NCI-H748 (cell line): Measurements from ENCODE around the gene PPP2R2D.

Source experiments
- DNase-seq: peaks from one replicate; lab custom pipeline; 2025; ENCODE audit not compliant: unreplicated experiment; lab: John Stamatoyannopoulos, UW

Gene PPP2R2D

DNA sequence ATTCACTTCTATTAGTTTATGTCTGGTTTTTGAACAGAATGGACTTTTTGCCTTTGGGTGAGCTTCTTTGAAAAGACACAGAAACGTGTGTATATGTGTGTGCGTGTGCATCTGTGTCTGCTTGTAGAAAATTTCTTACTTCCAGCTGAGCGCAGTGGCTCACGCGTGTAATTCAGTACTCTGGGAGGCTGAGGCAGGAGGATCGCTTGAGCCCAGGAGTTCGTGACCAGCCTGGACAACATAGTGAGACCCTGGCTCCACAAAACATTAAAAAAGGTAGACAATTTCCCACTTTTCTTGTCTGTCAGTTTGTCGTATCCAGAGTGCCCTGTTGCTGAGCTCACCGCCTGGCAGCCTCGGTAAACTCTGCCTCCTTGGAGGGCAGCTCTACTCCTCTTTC is 25.4 kb downstream of the PPP2R2D start:
- no peak for DNase-seq

DNA sequence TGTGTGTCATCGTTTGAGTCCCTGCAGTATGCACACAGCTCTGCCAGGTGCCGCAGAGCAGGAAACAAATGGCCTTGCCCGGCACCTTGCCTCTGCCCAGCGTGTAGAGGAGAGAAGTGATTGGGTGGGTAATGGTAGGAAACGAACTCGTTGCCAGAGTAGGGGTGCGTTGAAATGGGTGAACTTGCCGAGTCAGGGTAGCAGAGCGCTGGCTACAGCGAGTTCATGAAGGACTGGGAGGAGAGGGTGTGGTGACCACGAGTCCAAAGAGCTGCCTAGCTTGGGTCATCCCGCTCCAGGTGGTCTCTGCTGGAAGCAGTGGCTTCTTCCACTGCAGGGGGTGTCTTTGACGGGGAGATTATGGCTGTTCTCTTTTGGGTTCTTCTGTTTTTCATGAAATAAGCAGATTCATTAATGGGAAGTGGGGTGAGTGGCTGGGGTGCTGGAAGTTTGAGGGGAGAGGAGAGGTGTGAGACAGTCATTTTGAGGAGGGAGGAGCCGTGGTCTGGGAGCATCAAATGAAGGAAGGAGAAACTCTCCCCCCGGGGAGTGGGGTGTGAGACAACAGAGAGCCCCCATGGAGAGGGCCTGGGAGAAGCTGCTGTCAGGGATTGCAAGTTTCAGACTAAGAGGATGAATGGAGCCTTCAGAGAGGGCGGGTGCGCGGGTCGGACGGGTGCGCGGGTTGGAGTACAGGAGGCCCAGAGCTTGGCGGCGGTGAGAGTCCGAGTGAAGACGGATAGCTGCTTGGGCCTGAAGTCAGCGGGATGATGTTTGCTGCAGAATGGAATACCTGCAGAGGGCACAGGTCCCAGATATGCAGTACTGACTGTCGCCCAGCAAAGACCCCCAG is 26.2 kb downstream of the PPP2R2D start:
- no peak for DNase-seq

DNA sequence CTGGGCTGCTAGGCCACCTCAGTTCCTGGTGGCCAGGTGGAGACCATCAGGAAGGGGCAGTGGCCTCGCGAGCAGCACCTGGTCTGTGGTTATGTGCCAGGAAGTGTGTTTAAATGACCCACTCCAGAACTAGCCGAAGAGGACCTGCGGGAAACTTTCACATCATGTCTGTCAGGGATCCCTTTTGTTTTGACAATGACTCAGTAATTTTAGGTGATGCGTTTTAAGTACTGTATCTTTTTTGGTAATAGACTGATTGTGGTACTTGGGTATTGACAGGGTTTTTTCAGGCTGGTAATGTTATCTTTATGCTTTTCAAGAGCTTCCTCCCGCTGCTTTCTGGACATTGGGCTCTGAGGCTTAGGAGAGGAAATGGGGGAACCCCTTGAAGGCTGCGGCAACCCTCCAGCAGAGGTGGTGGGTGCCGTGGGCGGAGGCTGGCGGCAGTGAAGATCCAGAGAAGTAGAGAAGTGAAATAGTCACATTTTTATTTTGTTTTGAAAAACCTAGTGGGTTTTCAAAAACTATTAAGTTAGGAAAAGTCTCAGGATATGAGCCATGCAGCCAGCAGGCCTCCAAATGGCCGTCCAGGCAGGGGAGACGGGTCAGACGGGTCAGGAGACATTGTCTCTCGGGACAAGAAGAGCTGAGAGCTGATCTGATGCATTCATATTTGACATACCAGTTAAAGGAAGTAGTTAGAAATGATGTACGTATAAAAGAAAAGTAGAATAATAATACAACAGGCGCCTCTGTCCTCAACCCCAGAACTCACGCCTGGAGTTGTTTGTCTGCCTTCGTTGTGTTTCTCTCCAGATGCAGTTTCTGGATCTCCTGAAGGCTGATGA is 27.7 kb downstream of the PPP2R2D start:
- no peak for DNase-seq

DNA sequence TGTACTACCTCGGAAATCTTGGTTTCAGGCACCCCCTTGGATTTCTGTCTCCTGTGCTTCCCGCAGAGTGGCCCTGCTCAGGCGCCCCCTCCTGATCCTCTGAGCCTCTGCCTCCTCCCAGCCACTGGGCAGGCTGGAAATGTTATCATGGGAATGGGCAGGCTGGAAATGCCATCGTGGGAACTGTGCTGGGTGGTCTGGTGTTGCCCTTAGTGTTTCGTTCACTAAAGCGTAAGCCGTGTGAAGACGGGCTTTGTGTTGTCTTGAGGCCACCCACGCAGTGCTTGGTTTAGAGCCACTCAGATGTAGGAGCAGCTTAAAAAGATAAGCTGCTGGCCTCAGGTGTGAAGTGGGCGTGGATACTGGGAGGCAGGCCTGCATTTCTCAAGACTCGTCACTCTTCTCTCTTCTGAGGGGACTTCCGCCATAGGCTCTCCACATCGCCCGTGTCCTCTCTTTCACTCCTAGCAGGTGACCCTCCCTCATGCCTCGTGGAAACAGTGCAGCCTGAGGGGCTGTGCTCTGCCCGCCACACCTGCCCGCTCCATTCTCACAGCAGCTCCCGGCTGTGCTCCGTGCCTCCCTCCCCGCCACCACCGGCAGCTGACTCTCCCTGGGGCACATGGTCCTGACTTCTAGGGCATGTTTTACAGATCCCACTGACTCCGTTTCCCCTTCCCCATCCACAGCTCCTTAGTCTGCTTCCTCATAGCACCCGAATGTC is 28.5 kb downstream of the PPP2R2D start:
- DNase-seq = no peak

DNA sequence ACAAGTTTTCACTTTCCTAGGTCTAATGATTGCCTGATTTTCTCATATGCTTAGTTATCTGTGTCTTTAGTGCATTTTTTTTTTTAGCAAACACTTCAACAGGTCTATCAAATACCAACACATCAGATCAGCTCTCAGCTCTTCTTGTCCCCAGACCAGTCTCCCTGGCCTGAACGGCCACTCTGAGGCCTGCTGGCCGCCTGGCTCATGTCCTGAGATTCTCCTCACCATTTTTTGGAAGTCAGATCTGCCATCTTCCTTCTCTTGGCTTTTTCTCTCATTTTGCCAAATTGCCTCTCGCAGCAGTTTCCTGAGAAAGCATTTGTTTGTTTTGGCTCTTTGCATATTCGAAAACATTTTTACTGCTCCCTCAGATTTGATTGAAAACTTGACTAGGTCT is 29.3 kb downstream of the PPP2R2D start:
- no peak for DNase-seq

DNA sequence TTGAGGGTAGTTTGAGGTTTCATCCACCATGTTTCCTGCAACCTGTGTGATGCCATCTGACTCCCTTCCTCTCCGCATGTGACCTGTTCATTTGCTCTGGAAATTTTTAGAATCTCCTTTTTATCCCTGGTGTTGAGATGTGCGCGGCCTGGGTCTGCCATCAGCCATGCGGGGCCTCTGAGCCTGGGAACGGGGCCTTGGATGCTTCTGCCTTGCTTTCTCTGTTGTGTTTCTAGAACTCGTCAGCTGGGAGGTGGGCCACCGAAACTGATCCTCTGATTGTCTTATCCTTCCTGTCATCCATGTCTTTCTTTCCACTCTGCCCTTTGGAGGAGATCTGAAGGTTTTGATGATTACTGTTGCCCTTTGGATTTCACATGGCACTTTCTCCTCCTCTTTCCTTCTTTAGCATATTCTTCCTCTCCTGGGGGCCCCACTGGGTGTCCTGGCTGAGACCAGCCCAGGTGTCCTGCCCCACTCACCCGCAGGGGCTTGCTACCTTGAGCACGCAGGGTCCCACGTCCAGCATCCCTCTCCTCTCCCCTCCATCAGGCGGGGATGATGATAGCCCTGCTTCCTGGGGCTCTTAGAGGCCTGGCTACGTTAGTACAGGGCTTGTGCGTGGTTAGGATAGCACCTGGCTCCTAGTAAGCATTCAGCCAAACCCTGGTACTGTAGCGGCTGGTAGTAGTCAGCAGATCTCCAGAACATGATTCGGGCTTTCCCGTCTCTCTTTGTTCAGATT is 29.9 kb downstream of the PPP2R2D start:
- no peak for DNase-seq

DNA sequence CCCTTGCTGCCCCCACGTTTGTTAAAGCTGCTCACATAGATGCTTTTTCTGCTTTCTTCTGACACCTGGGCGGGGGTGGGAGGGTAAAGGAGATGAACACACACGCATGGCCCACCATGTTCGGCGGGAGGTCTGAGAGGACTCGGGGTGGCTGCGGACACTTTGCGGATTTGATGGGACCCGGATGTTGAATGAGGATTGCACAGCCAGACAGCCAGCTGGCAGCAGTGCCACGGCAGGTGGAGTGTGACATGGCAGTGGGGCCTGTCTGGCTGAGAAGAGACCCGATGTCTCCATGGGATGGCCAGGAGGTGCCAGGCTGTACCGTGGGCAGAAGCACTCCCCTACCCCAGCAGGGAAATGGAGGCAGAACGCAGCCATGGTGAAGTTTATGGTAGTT is 31.2 kb downstream of the PPP2R2D start:
- DNase-seq = no peak

DNA sequence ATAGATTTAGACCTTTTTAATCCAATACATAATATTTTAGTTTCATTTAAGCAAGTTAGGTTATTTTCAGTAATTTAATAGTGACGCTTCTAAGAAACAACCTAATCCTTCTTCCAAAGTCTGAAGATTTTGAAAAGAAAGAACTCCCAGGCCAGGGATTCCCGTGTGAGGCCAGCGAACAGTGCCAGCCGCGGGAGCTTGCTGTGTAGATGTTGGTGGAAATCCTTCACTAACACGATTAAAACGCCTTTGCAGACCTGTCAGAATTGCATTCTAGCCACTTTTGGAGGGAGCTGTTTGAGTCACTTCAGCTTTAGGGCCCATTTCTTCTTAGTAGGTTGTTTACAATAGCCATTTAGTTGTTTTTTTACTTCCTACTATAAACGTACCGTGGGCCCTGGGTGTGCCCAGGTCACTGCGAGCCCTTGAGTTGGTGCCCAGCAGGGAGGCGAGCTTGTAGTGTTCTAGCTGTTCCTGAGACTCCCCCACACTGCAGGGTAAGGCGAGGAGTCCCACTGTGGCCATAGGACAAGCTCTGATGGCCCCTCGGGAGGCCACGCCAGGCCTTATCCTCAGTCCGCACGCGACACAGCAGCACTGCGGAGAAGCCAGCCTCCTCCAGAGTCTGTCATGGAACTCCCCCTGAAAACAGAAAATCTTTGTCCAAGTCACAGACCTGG is 32.3 kb downstream of the PPP2R2D start:
- no peak for DNase-seq

DNA sequence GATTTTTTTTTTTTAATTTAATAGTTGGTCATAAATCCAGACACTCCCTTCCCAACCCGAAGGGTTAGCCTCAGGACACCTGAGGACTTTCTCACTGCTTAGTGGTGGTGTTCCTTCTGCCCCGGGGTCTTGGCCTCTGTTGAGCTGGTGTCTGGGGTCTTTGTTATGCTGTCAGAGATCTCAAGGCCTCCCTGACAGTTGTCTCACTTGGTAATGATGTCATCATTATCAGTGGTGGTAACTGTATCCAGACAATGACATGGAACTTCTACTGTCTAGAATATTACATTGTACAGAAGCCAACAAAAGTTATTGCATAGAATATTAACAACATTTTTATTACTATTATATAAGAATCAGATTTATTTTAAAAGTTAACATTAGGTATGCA is 32.9 kb downstream of the PPP2R2D start:
- DNase-seq = no peak

DNA sequence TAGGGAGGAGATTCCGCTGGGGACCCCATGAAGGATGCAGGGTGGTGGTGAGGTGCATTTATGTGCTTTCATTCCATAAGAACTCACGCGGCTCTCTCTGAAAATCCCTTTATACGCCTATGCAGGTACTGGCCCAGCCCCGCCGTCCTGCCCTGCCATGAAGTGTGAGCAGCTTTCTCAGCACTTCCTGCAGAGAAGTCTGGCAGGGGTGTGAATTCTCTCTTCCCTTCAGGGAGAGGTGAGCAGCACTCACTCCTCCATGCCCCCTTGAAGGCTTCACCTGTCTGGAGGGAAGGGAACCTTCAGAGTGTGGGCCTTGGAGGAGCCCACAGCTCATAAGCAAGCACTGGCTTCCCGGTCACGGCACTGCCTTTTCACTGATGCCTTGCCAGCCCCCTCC is 34.0 kb downstream of the PPP2R2D start:
- DNase-seq = no peak

DNA sequence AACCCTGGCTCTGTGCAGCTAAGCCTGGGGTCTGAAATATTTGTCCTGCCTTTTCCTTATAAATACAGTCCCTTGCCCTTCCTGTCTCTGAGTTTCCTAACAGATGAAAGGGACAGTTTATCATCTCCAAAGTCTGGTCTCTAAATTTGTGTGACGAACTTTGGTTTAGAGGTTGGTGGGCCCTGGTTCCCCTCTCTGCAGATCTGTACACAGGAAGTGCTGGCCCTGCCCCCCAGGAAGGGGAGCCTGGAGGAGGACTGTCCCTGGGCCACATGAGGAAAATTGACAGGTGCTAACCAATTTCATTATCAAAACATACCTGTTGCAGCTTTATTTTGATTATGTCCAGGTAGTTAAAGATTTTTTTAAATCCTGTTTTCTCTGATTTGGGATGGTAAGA is 34.5 kb downstream of the PPP2R2D start:
- no peak for DNase-seq

DNA sequence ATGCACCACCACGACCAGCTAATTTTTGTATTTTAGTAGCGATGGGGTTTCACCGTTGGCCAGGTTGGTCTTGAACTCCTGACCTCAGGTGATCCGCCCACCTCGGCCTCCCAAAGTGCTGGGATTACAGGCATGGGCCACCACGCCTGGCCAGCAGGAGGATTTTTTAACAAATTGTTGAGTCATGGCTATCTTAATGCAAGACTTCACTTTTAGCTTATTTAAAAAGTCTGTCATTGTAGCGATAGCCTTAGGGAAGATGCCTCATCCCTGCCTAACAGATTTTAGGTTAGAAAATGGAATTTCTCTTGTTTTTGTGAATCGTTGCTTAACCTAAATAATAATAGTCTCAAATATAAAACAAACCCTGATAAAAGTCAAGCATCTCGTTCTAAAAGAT is 35.5 kb downstream of the PPP2R2D start:
- no peak for DNase-seq

DNA sequence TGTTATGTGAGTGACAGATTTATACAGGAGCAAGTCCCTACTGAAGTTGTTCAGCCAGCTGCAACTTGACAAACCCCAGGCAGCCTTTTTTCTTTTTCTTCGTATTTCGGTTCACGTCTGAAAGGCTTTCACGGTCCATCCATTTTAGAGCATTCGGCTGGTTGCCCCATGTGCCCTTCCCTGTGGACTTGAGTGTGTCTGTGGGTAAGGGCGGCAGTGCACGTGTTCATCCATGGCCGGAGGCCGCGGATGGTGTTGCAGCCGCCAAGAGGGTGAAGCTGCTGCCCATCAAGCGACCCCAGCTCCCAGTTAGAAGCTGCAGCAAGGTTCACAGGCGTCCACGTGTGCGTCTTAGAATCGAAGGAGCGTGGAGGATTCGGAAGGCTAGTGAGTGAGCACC is 35.9 kb downstream of the PPP2R2D start:
- DNase-seq = no peak

DNA sequence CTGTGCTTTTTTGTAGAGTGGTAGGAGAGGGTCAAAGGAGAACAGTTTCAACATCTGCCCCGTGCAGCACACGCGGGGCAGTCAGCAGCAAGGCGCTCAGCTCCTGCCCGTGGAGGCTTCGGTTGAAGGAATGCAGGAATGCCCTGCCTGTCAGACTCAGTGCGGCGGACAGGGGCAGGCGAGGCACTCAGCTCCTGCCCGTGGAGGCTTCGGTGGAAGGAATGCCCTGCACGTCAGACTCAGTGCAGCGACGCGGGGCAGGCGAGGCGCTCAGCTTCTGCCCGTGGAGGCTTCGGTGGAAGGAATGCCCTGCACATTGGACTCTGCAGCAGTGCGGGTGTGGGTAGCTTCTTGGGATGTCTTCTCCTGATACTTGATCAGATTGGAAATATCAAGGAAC is 37.0 kb downstream of the PPP2R2D start:
- DNase-seq = no peak

DNA sequence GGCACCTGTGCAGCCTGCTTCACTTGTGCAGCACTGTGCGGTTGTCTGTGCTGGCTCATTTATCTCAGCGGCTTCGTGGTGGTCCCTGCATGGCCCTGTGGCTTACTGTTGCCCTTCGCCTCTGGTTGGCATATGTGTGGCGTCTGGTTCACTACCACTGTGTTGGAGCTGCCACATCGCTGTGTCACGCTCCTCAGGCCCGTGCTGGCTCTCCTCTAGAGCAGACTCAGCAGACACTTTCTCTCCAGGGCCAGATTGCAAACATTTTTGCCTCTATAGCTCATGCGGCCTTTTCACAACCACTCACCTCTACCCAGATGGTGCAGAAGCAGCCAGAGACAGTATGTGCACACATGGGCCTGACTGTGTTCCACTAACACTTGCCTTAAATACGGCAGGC is 37.9 kb downstream of the PPP2R2D start:
- no peak for DNase-seq

DNA sequence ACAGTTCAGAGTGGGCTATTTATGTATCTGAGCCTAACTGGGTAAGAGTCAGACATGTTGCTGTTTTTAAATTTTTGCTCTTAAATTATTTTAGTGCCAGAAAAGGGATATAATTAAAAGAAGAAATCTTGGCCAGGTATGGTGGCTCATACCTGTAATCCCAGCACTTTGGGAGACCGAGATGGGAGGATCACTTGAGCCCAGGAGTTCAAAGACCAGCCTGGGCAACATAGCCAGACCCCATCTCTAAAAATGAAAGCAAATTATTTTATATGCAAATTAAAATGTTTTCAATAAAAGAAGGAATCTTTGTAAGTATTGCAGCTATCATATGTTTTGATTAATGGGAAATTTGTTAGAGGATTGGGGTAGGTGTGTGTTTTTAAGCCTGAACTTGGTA is 41.6 kb downstream of the PPP2R2D start:
- no peak for DNase-seq

DNA sequence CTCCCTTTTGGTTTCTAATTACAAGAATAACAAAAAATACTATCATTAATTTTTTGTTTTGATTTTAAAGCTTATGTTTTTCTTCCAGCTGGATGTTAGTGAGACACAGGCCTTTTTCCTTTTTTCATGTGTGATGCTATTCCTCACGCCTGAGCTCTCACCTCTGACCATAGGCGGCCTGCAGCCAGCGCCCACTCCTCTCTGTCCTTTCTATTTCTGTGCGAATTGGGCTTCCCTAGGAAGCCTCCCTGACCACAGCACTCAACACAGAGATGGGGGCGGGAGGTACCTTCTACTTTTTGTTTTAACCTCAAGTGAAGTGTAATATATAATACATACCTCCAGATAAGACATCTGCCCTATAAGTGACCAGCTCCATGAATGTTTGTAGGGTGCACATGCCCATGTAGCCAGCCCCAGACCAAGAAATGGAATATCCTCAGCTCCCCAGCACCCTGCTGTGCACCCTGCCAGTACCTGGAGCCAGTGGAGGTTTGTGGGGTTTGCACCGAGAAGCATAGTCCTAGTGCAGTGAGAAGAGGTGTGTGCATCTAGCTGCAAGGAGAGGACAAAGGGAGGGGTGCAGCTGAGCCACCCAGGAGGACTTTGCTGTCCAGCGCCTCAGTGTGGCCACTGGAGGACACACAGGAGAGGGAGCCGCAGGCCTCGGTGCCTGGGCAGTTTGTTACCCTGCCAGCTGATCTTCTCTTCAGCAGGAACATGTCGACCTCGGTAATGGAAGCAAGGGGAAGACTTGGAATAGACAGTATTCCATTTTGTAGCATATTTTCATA is 42.4 kb downstream of the PPP2R2D start:
- DNase-seq = peak; percentile 2

DNA sequence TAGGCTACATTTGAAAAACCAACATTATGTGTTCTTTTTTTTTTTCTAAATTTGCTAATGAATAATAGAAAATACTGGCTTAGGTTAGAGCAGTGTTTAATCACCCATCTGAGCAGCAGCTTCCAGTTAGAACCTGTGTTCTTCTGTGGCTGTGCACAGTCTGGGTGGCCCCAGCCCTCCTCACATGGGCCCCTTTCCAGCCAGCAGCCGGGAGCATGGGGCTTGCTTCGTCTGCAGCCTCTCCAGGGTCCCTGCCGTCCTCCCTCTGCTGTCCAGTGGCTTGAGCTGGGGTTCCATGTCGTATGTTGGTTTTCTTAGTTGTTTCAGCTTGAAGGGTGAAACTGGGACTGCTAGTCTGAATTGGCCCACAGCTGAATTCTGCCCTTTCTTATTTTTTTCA is 43.6 kb downstream of the PPP2R2D start:
- DNase-seq = no peak

DNA sequence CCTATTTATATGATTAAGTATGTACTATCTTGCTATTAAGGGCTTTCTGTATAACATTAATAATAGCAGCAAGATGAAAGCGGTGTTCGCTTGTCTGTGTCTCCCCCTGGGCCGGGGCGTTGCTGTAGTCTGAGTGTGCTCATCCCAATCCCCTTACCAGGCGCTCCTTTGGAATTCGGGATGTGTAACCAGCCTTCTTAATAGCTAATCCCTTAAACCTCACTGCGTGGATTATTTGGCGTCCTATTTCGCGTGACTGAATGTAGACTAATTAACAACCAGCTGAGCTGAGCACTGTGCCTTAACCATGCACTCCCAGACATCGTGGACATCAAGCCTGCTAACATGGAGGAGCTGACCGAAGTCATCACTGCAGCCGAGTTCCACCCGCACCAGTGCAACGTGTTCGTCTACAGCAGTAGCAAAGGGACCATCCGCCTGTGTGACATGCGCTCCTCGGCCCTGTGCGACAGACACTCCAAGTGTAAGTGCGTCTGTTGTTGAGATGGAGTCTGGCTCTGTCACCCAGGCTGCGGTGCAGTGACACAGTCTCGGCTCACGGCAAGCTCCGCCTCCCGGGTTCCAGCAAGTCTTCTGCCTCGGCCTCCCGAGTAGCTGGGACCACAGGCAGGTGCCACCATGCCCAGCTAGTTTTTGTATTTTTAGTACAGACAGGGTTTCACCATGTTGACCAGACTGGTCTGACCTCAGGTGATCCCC is 44.3 kb downstream of the PPP2R2D start:
- DNase-seq = no peak
